Left kidney (tissue), 2 donors: Measurements from ENCODE around the gene LGALSL. TPM values are rescaled to one million over a fixed set of nuclear protein-coding genes. Genes with fewer than 3 reads are reported as not detected.

Experiments
- DNase-seq: peaks from one replicate; pipeline ENCODE4 v3.0.0-alpha.2; 2013
- polyA plus RNA-seq: library from polyadenylated mRNA; unstranded; fragments of 120-200 nt; gene quantifications from one replicate; pipeline ENCODE4 v1.2.1, GENCODE V29; 2013; ENCODE audit not compliant: insufficient read length

The LGALSL gene
- polyA plus RNA-seq, 1 donor = 41.8 TPM

- no peak for DNase-seq
Measured at GRCh38 chr2:64492821-64493220, 38.9 kb downstream of the LGALSL start.

GRCh38 chr2:64493788-64494187 is 39.8 kb downstream of the LGALSL start:
- DNase-seq = no peak

GRCh38 chr2:64498438-64498837 is 44.5 kb downstream of the LGALSL start:
- DNase-seq = no peak

- no peak for DNase-seq
Measured at GRCh38 chr2:64500549-64500948, 46.6 kb downstream of the LGALSL start.

- DNase-seq = no peak
Measured at GRCh38 chr2:64501946-64502345, 48.0 kb downstream of the LGALSL start.

- no peak for DNase-seq
Measured at GRCh38 chr2:64502860-64503259, 48.9 kb downstream of the LGALSL start.

- no peak for DNase-seq
Measured at GRCh38 chr2:64504774-64505720, 51.1 kb downstream of the LGALSL start.

- DNase-seq = no peak
Measured at GRCh38 chr2:64506686-64507085, 52.7 kb downstream of the LGALSL start.

Other genes starting within 250 kb of the LGALSL start
- gene AFTPH, start 70.2 kb downstream of the LGALSL start, polyA plus RNA-seq = 78.3 TPM
- gene SERTAD2, start 199.8 kb downstream of the LGALSL start, polyA plus RNA-seq = 25.2 TPM